ENCODE measurements around the gene COA8.

COA8 gene

GRCh38 chr14:103540821-103541708 lies 21.7 kb upstream of the COA8 start:
- no peak for DNase-seq (ENCODE audit: extremely low read depth, low read depth)
- TF ChIP-seq CTCF (IDR thresholded peaks at IDR 0.05; ENCODE audit: low read depth, low read length) = no peak

- no peak; the same call in 1 of the 2 replicates for TF ChIP-seq CTCF (IDR thresholded peaks at IDR 0.05; ENCODE audit: low read depth, low read length)
Measured at GRCh38 chr14:103541709-103542604, 20.8 kb upstream of the COA8 start.

GRCh38 chr14:103542605-103543088 lies 20.1 kb upstream of the COA8 start:
- no peak for TF ChIP-seq CTCF (IDR thresholded peaks at IDR 0.05; ENCODE audit: low read depth, low read length)
- DNase-seq (ENCODE audit: extremely low read depth, low read depth) = no peak

More at GRCh38 chr14:103541709-103542604, 20.8 kb upstream of the COA8 start:
- no peak for DNase-seq (ENCODE audit: extremely low read depth, low read depth)

GRCh38 chr14:103543140-103543539 lies 19.6 kb upstream of the COA8 start:
- no peak for TF ChIP-seq CTCF (IDR thresholded peaks at IDR 0.05; ENCODE audit: low read depth, low read length)
- no peak for DNase-seq (ENCODE audit: extremely low read depth, low read depth)

GRCh38 chr14:103543721-103544387 lies 18.9 kb upstream of the COA8 start:
- no peak for TF ChIP-seq CTCF (IDR thresholded peaks at IDR 0.05; ENCODE audit: low read depth, low read length)
- no peak for DNase-seq (ENCODE audit: extremely low read depth, low read depth)

- TF ChIP-seq CTCF (IDR thresholded peaks at IDR 0.05; ENCODE audit: low read depth, low read length) = no peak
- DNase-seq (ENCODE audit: extremely low read depth, low read depth) = no peak
Measured at GRCh38 chr14:103544388-103545218, 18.2 kb upstream of the COA8 start.

All from AG09319 (cell line).